BLaER1 (cell line): ENCODE data around the gene SLCO2A1.

ENCODE experiments used
- H3K27ac ChIP-seq: shearing (Covaris generic); formaldehyde crosslinking; 2 replicates; pipeline ENCODE4 v1.8.1; 2022
- H3K27me3 ChIP-seq: shearing (Covaris generic); formaldehyde crosslinking; 2 replicates; pipeline ENCODE4 v1.8.1; 2022
- H3K36me3 ChIP-seq: shearing (Covaris generic); formaldehyde crosslinking; 2 replicates; pipeline ENCODE4 v1.8.1; 2022
- H3K4me1 ChIP-seq: shearing (Covaris generic); formaldehyde crosslinking; 2 replicates; pipeline ENCODE4 v1.8.1; 2022
- H3K4me2 ChIP-seq: shearing (Covaris generic); formaldehyde crosslinking; 2 replicates; pipeline ENCODE4 v1.8.1; 2022
- H3K4me3 ChIP-seq: shearing (Covaris generic); formaldehyde crosslinking; 2 replicates; pipeline ENCODE4 v1.8.1; 2022
- H3K9ac ChIP-seq: shearing (Covaris generic); formaldehyde crosslinking; 2 replicates; pipeline ENCODE4 v1.8.1; 2022
- H3K9me3 ChIP-seq: shearing (Covaris generic); formaldehyde crosslinking; 2 replicates; pipeline ENCODE4 v1.8.1; 2022
- H4K20me1 ChIP-seq: shearing (Covaris generic); formaldehyde crosslinking; 2 replicates; pipeline ENCODE4 v1.8.1; 2022
- Cebpa-rat ChIP-seq: shearing (Covaris generic); IDR thresholded peaks from 2 replicates; pipeline ENCODE4 v1.8.1; 2022

SLCO2A1 gene

DNA sequence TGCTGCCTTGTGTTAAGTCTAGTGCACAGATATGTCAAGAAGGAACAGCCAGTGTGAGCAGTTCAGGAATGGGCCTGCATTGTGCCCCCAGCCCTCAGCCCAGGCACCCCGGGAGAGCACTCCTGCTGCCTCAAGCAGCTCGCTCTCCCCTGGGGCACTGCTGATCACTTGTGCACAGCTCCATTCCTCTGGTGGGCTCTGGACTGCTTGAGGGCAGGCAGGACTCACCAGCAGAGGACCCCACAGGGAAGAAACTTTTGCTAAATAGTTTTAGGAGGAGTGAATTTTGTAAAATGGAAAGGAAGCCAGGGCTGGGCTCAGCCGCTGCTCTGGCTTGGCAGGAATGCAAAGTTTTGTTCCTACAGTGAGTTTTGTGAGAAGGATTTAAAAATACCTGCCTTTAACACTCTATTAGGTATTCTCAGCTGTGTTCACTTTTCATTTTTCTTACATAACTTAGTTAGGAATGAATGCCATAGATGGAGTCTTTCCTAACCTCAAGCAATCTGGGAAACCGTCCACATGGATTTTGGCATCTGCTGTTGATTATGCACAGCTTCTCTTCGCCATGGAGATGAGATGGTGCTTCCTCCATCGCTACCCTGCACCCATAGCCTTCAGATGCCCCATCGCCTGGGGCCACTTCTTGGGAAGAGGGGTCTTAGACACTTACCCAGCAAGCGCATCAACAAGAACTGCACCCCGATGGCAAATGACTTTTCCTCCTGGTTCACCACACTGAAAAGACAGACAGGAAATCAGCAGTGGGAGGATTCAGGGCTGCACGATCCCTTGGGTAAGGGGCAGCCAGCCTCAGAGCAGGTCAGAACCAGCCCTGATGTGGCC is 91.7 kb downstream of the SLCO2A1 start:
- Histone ChIP-seq H3K4me1 (peaks cover 42% of the 10 kb centered on the region), H3K4me2 (peak overlapping the region; percentile 57), H3K27me3 (no peaks in the 10 kb centered on the region)

DNA sequence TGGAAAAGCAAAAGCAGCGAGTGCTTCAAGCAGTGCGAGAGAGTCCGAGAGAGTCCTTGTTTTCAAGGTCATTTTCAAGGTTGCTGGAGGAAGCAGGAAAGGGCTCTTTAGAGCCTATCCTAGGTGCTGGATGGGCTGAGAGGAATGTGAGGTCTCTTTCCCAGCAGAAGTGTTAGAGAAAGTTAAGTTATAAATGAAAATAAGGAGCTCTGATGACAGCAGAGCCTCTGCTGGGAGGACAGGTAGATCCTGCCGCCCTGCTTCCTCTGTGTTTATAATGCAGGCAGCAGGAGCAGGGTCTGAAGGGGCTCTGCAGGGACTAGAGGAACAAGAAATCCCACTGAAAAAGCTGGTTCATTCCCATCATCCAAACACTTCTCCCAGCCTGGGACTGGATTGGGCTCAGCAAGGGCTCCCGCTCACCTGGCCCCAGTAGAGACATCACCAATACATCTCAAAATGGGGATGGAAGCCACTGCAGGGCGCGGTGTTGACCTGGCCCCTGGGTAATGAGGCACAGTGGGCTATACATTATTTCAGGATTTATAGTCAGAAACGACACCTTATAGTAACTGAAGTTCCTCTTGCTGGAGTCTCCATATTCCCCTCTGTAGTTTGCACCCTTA is 92.6 kb downstream of the SLCO2A1 start:
- Histone ChIP-seq H3K4me1 (peaks cover 34% of the 10 kb centered on the region), H3K27me3 (no peaks in the 10 kb centered on the region), H3K27ac (no peak overlapping the region), H3K9ac (no peak overlapping the region), H3K4me2 (no peak overlapping the region), H3K36me3 (no peaks in the 10 kb centered on the region), H3K9me3 (no peaks in the 10 kb centered on the region), H3K4me3 (no peak overlapping the region), H4K20me1 (no peaks in the 10 kb centered on the region)
- no peak for TF ChIP-seq Cebpa-rat

More for the DNA sequence above, 91.7 kb downstream of the SLCO2A1 start:
- TF ChIP-seq Cebpa-rat, result no peak
- Histone ChIP-seq H3K9ac (no peak overlapping the region), H3K4me3 (no peak overlapping the region), H4K20me1 (no peaks in the 10 kb centered on the region), H3K36me3 (no peaks in the 10 kb centered on the region), H3K27ac (no peak overlapping the region), H3K9me3 (no peaks in the 10 kb centered on the region)

DNA sequence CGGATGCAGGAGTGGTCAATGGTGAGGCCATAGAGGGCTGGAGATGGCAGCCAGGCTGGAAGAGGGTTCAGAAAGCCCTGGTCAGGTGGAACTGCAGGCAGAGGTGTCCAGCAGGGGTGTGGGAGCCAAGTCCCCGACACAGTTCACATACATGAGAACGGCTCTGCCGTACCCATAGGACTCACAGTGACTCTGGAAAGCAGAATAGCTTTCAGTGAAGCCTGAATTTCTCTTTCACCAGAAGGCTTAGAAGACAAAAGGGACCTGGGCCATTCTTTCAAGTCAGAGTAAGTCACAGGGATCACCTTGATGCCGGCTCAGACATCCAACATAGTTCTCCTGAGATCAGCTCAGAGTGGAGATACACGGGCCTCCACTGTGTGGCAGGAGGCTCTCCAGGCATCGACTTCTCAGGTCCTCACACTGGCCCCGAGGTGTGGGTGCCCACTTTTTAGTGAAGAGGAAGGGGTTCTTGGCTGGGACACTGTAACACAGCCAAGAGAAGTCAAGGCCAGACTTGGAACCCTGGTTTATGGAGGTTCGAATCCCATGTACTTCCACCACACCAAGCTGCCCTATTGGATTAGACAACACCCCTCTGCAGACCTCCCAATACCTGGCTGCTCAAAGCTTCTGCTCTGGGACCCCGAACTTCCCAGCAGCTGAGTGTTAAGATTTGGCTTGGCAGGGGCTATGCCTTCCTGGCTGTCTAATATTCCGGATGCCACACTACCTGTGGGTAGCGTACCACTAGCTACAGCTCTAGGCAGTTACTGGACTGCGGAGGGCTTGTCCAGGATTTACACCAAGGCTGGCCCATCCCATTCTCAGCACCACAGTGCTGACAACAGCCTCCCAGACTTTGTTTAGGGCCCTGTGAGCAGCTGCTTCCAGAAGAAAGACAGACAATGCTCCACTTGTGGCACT is 93.6 kb downstream of the SLCO2A1 start:
- Histone ChIP-seq H3K27me3 (no peaks in the 10 kb centered on the region), H3K9me3 (no peaks in the 10 kb centered on the region), H3K36me3 (no peaks in the 10 kb centered on the region), H3K4me2 (no peak overlapping the region), H3K27ac (no peak overlapping the region), H3K4me1 (peaks cover 31% of the 10 kb centered on the region), H3K9ac (no peak overlapping the region), H3K4me3 (no peak overlapping the region), H4K20me1 (no peaks in the 10 kb centered on the region)
- no peak for TF ChIP-seq Cebpa-rat

DNA sequence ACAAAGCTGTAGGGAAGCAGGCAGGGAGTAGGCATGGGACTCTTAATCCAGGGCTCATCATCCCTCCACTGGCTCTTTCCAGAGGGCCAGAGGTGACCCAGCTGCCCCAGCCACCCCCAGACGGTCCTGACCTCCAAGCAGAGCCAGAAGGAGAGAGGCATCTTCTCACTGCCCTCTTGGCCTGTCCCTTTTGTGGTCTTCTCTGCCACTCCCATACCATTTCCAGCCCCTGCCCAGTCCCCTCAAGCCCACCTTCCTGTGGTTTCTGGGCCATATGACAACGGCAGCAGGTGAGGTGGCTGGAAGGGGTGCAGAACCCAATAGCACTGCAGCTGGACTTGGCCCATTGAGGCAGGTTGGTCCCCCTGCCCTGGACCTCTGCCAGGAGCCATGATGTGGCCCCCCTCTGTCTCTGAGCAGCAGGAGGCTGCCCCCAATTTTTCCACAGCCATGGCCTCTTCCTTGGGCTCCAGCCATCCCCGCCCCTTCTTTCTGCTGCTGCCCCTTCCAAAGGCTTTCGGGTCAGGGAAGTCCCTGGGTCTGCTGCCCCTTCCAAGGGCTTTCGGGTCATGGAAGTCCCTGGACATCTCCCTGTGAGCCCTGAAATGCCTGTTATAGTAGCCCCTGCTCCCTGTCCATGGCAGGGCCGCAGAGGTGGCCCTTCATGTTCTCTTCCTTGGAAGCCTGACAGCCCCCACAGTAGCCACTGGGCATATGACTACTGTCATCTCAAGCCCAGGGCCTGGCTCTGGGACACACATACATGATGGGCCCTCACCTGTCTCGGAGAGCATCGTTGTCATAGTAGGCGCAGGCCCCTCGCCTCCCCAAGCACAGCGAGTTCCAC is 94.5 kb downstream of the SLCO2A1 start:
- Histone ChIP-seq H4K20me1 (no peaks in the 10 kb centered on the region), H3K27ac (peak overlapping the region; percentile 74; the same call in 1 of the 2 replicates), H3K4me2 (no peak overlapping the region), H3K4me1 (peaks cover 31% of the 10 kb centered on the region), H3K36me3 (no peaks in the 10 kb centered on the region), H3K27me3 (no peaks in the 10 kb centered on the region), H3K9ac (no peak overlapping the region), H3K9me3 (no peaks in the 10 kb centered on the region), H3K4me3 (no peak overlapping the region)
- TF ChIP-seq Cebpa-rat, result no peak

DNA sequence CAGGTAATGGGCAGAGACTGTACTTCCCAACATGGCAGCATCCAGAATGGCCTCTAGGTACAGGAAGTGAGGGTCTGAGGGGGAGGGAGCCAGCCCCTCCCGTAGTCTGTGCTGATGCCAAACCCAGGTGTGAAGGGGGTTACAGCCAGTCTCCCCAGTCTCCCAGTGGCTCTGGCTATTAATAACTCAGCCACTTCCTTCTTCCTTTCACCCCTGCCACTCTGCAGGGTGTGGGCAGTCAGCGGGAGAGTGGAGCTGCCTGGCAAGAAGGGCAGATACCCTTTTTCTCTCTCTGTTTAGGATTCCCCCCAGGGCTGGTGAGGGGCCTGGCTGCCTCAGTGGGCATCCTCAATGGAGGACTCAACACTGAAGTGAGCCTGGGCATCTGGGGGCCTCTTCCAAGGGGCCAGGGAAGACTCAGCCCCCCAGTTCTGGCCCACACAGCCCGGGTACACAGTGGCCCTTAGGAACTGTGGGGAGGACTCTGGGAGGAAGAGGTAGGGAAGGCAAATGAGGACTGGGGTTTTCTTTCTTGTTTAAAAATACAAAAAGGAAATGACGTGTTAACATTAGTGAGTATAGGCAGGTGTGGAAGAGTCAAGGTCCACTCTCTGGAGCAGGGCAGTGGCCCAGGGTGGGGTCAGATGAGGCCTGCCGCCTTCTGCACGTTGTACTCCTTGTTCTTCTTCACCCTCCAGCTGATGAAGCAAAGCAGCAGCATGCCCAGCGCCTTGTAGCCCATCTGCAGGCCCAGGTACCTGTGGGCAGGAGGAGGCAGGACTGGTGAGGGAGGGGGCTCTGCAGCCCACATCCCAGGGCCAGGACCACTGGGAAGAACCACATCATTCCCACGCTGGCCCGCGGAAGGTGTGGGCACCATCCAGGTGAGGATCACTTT is 95.4 kb downstream of the SLCO2A1 start:
- H3K4me3 ChIP-seq, result no peak overlapping the region
- no peaks in the 10 kb centered on the region for H3K9me3 ChIP-seq
- peaks cover 30% of the 10 kb centered on the region for H3K4me1 ChIP-seq
- H3K27me3 ChIP-seq, result no peaks in the 10 kb centered on the region
- H4K20me1 ChIP-seq, result no peaks in the 10 kb centered on the region
- peak overlapping the region; percentile 60 for H3K4me2 ChIP-seq
- no peaks in the 10 kb centered on the region for H3K36me3 ChIP-seq
- no peak for TF ChIP-seq Cebpa-rat
- peak overlapping the region; percentile 74 for H3K27ac ChIP-seq
- no peak overlapping the region for H3K9ac ChIP-seq

DNA sequence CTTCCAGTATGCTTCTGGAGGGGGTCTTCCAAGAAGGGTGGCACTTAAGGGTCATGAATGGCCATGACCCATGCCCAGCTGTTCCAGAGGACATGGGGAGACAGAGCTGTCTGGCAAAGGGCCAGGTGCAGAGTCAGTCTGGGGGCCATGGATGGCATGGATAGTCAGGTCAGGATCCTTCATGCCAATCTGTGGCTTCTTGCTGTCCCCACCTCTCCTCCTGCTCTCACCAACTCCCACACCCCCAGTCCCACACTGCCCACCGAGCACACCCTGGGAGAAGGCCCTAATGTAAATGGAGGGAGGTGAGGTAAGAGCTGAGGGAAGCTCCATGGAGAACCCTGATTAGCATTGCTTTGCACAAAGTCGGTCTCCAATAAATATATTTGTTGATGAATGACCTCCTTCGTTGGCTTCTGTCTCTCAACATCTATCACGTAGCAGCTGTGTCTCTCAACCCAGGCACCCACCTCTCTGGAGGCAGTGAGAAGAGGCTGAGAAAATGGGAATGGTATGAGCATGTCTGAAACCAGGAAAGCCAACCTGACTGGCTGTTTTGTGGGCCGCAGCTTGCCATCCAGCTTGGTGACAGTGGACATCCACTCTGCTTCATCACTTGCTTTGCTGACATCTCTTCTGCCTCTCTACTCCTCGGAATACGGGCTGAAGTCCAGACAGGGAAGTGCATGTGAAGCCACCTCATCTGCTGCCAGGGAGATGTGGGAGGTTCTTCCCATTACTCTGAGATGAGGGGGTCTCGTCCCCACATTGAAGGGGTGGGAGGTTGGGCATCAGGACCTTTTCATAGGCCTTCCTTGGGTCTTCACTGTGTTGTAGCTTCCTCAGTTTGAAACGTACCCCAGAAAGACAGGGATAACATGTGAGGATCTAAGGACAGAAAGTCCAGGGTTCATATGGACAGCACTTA is 96.4 kb downstream of the SLCO2A1 start:
- no peaks in the 10 kb centered on the region for H3K9me3 ChIP-seq
- no peak overlapping the region for H3K9ac ChIP-seq
- H3K27ac ChIP-seq, result peak overlapping the region; percentile 74; the same call in 1 of the 2 replicates
- no peaks in the 10 kb centered on the region for H3K27me3 ChIP-seq
- no peaks in the 10 kb centered on the region for H4K20me1 ChIP-seq
- H3K36me3 ChIP-seq, result no peaks in the 10 kb centered on the region
- no peak for TF ChIP-seq Cebpa-rat
- H3K4me2 ChIP-seq, result peak overlapping the region; percentile 60
- no peak overlapping the region for H3K4me3 ChIP-seq
- H3K4me1 ChIP-seq, result peaks cover 20% of the 10 kb centered on the region

DNA sequence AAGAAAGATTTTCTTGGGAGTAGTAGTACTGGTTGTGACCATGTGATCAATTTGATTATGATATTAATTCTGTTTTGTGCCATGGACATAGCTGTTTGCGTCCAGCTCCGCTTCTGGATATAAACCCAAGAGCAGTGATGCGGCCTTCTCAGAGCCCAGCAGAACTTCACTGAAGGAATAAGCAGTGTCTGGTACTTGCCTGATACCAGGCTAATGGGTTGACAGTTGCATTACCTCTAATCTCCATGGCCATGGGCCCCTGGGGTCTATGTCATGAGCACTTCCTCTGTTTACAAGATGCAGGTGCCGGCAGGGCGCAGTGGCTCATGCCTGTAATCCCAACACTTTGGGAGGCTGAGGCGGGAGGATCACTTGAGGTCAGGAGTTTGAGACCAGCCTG is 97.7 kb downstream of the SLCO2A1 start:
- Histone ChIP-seq H3K4me1 (peaks cover 16% of the 10 kb centered on the region), H3K36me3 (no peaks in the 10 kb centered on the region), H3K9ac (no peak overlapping the region), H3K9me3 (no peaks in the 10 kb centered on the region), H3K4me3 (no peak overlapping the region), H3K27me3 (no peaks in the 10 kb centered on the region), H4K20me1 (no peaks in the 10 kb centered on the region), H3K27ac (no peak overlapping the region), H3K4me2 (no peak overlapping the region)
- TF ChIP-seq Cebpa-rat, result no peak
